ENCODE results near the gene ACBD4.
A peak's percentile ranks its signal among the peaks of the same experiment; 100 is the strongest.

The ACBD4 gene, protein sequence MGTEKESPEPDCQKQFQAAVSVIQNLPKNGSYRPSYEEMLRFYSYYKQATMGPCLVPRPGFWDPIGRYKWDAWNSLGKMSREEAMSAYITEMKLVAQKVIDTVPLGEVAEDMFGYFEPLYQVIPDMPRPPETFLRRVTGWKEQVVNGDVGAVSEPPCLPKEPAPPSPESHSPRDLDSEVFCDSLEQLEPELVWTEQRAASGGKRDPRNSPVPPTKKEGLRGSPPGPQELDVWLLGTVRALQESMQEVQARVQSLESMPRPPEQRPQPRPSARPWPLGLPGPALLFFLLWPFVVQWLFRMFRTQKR

DNA sequence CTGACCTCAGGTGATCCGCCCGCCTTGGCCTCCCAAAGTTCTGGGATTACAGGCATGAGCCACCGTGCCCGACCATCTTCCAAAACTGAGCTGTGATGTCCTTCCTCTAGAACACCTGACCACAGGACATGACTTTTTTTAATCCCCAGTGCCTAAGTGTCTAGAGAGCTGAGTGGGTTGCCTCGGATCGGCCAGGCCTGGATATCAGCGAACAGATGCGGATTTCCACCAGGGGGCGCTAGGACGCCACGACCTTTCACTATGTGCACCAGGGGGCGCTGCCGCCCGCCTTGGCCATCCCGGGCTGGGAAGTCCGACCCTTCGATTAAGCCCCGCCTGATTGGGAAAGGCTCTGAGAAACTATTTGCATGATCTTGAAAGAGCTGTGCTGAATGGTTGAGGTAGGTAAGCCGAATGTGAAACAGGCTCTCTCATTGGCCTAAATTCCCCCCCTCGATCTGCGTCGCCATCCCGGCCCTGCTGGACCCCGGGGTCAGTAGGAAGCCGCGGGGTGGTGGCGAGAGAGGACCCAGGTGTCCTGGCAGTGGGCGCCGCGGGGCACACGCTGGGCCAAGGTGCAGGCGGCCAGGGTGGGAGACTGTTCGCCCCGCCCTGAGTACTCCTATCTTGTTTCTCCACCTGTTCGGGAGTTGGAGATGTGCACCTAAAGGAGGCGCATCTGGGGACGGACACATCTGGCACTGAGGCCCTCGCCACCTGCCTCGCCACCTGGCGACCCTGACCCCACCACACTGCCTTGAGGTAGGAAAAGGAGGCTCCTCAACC lies at the start of gene ACBD4:
TSS of gene ACBD4 (plus strand) at position 496 of the 786 bp plus-strand sequence. CDS start 458 bp downstream, outside the sequence.
- WGBS (ENCODE audit: insufficient coverage, insufficient read length): no CpG with 5 or more reads among the region's 40 CpGs
- Histone ChIP-seq H3K9me3 (ENCODE audit: control insufficient read depth, insufficient read depth, low read length) (no peaks in the 10 kb centered on the region), H3K27ac (ENCODE audit: low read length) (no peak within 1 kb of the TSS), H3K36me3 (ENCODE audit: control insufficient read depth, insufficient read depth, low read length) (peaks cover 3% of the 10 kb centered on the region; the same call in 1 of the 2 replicates), H3K27me3 (ENCODE audit: control insufficient read depth, insufficient read depth, low read length) (no peaks in the 10 kb centered on the region), H3K4me3 (ENCODE audit: low read length) (peak within 1 kb of the TSS; percentile 42; the same call in 1 of the 2 replicates), H3K4me1 (ENCODE audit: control insufficient read depth, insufficient read depth, low read length) (no peaks in the 10 kb centered on the region)
- DNase-seq (ENCODE audit: low read depth, low spot score): peak; percentile 96

DNA sequence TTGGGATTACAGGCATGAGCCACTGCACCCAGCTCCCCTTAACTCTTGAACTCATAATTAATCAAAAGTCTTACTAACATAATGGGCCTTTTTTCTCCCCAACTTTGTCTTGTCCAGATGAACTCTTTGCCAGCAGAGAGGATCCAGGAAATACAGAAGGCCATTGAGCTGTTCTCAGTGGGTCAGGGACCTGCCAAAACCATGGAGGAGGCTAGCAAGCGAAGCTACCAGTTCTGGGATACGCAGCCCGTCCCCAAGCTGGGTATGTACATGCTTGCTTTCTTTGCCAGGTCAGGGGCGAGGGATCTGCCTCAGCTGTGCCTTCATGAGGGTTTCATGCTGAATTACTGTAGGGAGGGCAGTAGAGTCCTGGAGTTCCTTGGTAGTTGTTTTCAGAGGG lies 49.1 kb upstream of the ACBD4 start:
- WGBS (ENCODE audit: insufficient coverage, insufficient read length): no CpG with 5 or more reads among the region's 4 CpGs
- Histone ChIP-seq H3K36me3 (ENCODE audit: control insufficient read depth, insufficient read depth, low read length) (peaks cover 32% of the 10 kb centered on the region), H3K9me3 (ENCODE audit: control insufficient read depth, insufficient read depth, low read length) (no peaks in the 10 kb centered on the region), H3K4me1 (ENCODE audit: control insufficient read depth, insufficient read depth, low read length) (peaks cover 2% of the 10 kb centered on the region; the same call in 1 of the 2 replicates), H3K27me3 (ENCODE audit: control insufficient read depth, insufficient read depth, low read length) (no peaks in the 10 kb centered on the region), H3K27ac (ENCODE audit: low read length) (no peak overlapping the region), H3K4me3 (ENCODE audit: low read length) (no peak overlapping the region)
- no peak for DNase-seq (ENCODE audit: low read depth, low spot score)

DNA sequence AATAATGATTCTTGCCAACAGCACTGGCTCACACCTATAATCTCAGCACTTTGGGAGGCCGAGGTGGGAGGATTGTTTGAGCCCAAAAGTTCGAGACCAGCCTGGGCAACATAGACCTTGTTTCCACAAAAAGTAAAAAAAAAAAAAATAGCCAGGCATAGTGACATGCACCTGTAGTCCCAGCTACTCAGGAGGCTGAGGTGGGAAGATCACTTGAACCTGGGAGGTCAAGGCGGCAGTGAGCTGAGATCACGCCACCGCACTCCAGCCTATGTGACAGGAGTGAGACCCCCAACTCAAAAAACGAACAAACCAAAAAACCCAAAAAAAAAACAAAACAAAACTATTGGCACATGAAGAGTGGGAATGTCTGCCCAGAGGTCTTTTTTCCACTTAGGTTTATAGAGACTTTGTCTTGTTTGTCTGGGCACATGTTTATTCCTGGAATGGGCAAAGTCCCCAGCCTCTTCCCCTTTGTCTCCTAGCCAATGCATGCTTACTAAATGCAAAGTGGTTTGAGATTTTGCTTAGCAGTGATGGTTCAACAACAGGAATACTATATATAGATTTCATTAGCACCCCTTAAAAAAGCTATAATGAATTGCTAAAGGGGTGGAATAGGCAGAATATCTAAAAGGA lies 48.5 kb upstream of the ACBD4 start:
- no peaks in the 10 kb centered on the region for H3K9me3 ChIP-seq (ENCODE audit: control insufficient read depth, insufficient read depth, low read length)
- no peaks in the 10 kb centered on the region for H3K27me3 ChIP-seq (ENCODE audit: control insufficient read depth, insufficient read depth, low read length)
- no peak overlapping the region for H3K27ac ChIP-seq (ENCODE audit: low read length)
- H3K36me3 ChIP-seq (ENCODE audit: control insufficient read depth, insufficient read depth, low read length): peaks cover 28% of the 10 kb centered on the region
- no peak overlapping the region for H3K4me3 ChIP-seq (ENCODE audit: low read length)
- H3K4me1 ChIP-seq (ENCODE audit: control insufficient read depth, insufficient read depth, low read length): peaks cover 2% of the 10 kb centered on the region; the same call in 1 of the 2 replicates
- DNase-seq (ENCODE audit: low read depth, low spot score): no peak
- WGBS (ENCODE audit: insufficient coverage, insufficient read length): no CpG with 5 or more reads among the region's 6 CpGs

- DNase-seq (ENCODE audit: low read depth, low spot score): no peak
- H3K27me3 ChIP-seq (ENCODE audit: control insufficient read depth, insufficient read depth, low read length): no peaks in the 10 kb centered on the region
- WGBS (ENCODE audit: insufficient coverage, insufficient read length): no CpG with 5 or more reads among the region's 3 CpGs
- H3K4me1 ChIP-seq (ENCODE audit: control insufficient read depth, insufficient read depth, low read length): peaks cover 2% of the 10 kb centered on the region; the same call in 1 of the 2 replicates
- H3K4me3 ChIP-seq (ENCODE audit: low read length): no peak overlapping the region
- H3K36me3 ChIP-seq (ENCODE audit: control insufficient read depth, insufficient read depth, low read length): peaks cover 28% of the 10 kb centered on the region
- H3K27ac ChIP-seq (ENCODE audit: low read length): no peak overlapping the region
- no peaks in the 10 kb centered on the region for H3K9me3 ChIP-seq (ENCODE audit: control insufficient read depth, insufficient read depth, low read length)
These were observed 47.9 kb upstream of the ACBD4 start for GRCh38 chr17:45087504-45087975.

DNA sequence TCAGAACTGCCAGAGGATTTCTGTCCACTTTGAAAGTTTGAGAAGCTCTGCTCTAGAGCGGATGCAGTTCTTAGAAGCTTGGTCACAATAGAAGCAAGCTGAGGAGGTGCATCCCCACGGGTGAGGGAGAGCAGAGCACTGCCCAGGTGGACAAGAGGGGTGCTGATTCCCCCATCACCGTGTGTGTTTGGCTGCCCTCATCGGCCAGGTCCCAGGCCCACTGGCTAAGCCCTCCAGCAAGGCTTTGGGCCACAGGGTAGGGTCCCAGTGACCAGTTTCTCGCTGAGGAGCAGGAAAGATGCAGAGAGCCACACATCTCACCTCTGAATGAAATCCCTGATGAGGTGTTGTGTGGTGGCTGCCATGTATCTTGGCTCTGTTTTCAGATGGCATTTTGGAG lies 47.5 kb upstream of the ACBD4 start:
- Histone ChIP-seq H3K9me3 (ENCODE audit: control insufficient read depth, insufficient read depth, low read length) (no peaks in the 10 kb centered on the region), H3K27me3 (ENCODE audit: control insufficient read depth, insufficient read depth, low read length) (no peaks in the 10 kb centered on the region), H3K36me3 (ENCODE audit: control insufficient read depth, insufficient read depth, low read length) (peaks cover 29% of the 10 kb centered on the region), H3K27ac (ENCODE audit: low read length) (no peak overlapping the region), H3K4me1 (ENCODE audit: control insufficient read depth, insufficient read depth, low read length) (peaks cover 2% of the 10 kb centered on the region; the same call in 1 of the 2 replicates), H3K4me3 (ENCODE audit: low read length) (no peak overlapping the region)
- no CpG with 5 or more reads among the region's 5 CpGs for WGBS (ENCODE audit: insufficient coverage, insufficient read length)
- DNase-seq (ENCODE audit: low read depth, low spot score): no peak

GRCh38 chr17:45088741-45089140 lies 46.7 kb upstream of the ACBD4 start:
- Histone ChIP-seq H3K4me1 (ENCODE audit: control insufficient read depth, insufficient read depth, low read length) (peaks cover 2% of the 10 kb centered on the region; the same call in 1 of the 2 replicates), H3K9me3 (ENCODE audit: control insufficient read depth, insufficient read depth, low read length) (no peaks in the 10 kb centered on the region), H3K4me3 (ENCODE audit: low read length) (no peak overlapping the region), H3K36me3 (ENCODE audit: control insufficient read depth, insufficient read depth, low read length) (peaks cover 34% of the 10 kb centered on the region), H3K27ac (ENCODE audit: low read length) (no peak overlapping the region), H3K27me3 (ENCODE audit: control insufficient read depth, insufficient read depth, low read length) (no peaks in the 10 kb centered on the region)
- no CpG with 5 or more reads among the region's 3 CpGs for WGBS (ENCODE audit: insufficient coverage, insufficient read length)
- DNase-seq (ENCODE audit: low read depth, low spot score): no peak

- WGBS (ENCODE audit: insufficient coverage, insufficient read length): no CpG with 5 or more reads among the region's 3 CpGs
- Histone ChIP-seq H3K27ac (ENCODE audit: low read length) (no peak overlapping the region), H3K4me1 (ENCODE audit: control insufficient read depth, insufficient read depth, low read length) (peaks cover 2% of the 10 kb centered on the region; the same call in 1 of the 2 replicates), H3K4me3 (ENCODE audit: low read length) (no peak overlapping the region), H3K27me3 (ENCODE audit: control insufficient read depth, insufficient read depth, low read length) (no peaks in the 10 kb centered on the region), H3K9me3 (ENCODE audit: control insufficient read depth, insufficient read depth, low read length) (no peaks in the 10 kb centered on the region), H3K36me3 (ENCODE audit: control insufficient read depth, insufficient read depth, low read length) (peaks cover 33% of the 10 kb centered on the region)
- no peak for DNase-seq (ENCODE audit: low read depth, low spot score)
These were observed 44.8 kb upstream of the ACBD4 start for GRCh38 chr17:45090711-45091110.

GRCh38 chr17:45091778-45092425 lies 43.6 kb upstream of the ACBD4 start:
- Histone ChIP-seq H3K4me3 (ENCODE audit: low read length) (no peak overlapping the region), H3K27ac (ENCODE audit: low read length) (no peak overlapping the region), H3K27me3 (ENCODE audit: control insufficient read depth, insufficient read depth, low read length) (no peaks in the 10 kb centered on the region), H3K9me3 (ENCODE audit: control insufficient read depth, insufficient read depth, low read length) (no peaks in the 10 kb centered on the region), H3K4me1 (ENCODE audit: control insufficient read depth, insufficient read depth, low read length) (peaks cover 2% of the 10 kb centered on the region; the same call in 1 of the 2 replicates), H3K36me3 (ENCODE audit: control insufficient read depth, insufficient read depth, low read length) (peaks cover 36% of the 10 kb centered on the region)
- WGBS (ENCODE audit: insufficient coverage, insufficient read length): no CpG with 5 or more reads among the region's 11 CpGs
- no peak for DNase-seq (ENCODE audit: low read depth, low spot score)

- H3K36me3 ChIP-seq (ENCODE audit: control insufficient read depth, insufficient read depth, low read length): peaks cover 32% of the 10 kb centered on the region
- no peak overlapping the region for H3K27ac ChIP-seq (ENCODE audit: low read length)
- peaks cover 2% of the 10 kb centered on the region; the same call in 1 of the 2 replicates for H3K4me1 ChIP-seq (ENCODE audit: control insufficient read depth, insufficient read depth, low read length)
- no peaks in the 10 kb centered on the region for H3K27me3 ChIP-seq (ENCODE audit: control insufficient read depth, insufficient read depth, low read length)
- no peak for DNase-seq (ENCODE audit: low read depth, low spot score)
- no peak overlapping the region for H3K4me3 ChIP-seq (ENCODE audit: low read length)
- no peaks in the 10 kb centered on the region for H3K9me3 ChIP-seq (ENCODE audit: control insufficient read depth, insufficient read depth, low read length)
- WGBS (ENCODE audit: insufficient coverage, insufficient read length): no CpG with 5 or more reads among the region's 6 CpGs
These were observed 42.5 kb upstream of the ACBD4 start for GRCh38 chr17:45092911-45093430.

Data from iPS DF 6.9 (cell line).